Stimulated activated CD4-positive, alpha-beta T cell treated with anti-CD3 and anti-CD28 coated beads, Interleukin-12 subunit alpha, Interleukin-12 subunit beta, amount 100 ng/mL, for 4 hours (primary cell): ENCODE data around the gene FSD1.

Source experiments
- DNase-seq: peaks from one replicate; pipeline ENCODE4 v3.0.0-alpha.2; 2020

FSD1 gene

GRCh38 chr19:4320419-4320818 lies 16.0 kb downstream of the FSD1 start:
- no peak for DNase-seq

GRCh38 chr19:4322942-4323665 lies 18.7 kb downstream of the FSD1 start:
- DNase-seq: no peak

DNA sequence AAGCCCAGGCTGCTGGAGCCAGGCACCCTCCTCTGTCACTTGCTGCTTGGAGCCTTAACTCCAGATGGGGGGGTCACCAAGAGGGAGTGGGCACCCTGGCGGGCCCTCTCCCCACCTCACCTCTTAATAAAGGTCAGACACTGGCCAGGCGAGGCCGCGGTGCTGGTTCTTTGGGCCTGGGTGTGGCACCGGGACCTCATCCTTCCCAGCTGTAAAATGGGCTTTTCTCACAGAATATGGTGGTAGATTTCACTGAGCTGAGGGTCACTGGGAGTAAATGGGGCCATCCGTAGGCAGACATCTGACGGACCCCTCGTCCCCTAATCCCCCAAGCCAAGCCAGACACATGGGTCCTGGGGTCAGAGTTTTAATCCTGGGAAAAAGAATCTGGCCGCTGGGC lies 19.3 kb downstream of the FSD1 start:
- no peak for DNase-seq

DNA sequence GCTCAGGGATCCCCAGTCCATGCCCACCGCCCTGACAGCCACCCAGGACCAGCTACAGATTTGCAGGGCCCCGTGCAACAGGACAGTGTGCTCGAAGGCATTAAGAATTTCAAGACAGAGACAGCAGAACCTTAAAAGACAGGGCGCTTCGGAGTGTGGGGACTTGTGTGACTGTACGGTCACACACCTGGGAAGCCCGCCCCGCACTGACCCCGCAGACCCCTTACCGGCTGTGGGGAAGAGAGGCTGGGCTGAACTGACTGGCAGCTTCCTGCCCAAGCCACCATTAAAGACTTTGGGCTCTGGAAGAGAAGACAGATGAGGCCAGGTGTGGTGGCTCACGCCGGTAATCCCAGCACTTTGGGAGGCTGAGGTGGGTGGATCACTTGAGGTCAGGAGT lies 19.8 kb downstream of the FSD1 start:
- DNase-seq: no peak

DNA sequence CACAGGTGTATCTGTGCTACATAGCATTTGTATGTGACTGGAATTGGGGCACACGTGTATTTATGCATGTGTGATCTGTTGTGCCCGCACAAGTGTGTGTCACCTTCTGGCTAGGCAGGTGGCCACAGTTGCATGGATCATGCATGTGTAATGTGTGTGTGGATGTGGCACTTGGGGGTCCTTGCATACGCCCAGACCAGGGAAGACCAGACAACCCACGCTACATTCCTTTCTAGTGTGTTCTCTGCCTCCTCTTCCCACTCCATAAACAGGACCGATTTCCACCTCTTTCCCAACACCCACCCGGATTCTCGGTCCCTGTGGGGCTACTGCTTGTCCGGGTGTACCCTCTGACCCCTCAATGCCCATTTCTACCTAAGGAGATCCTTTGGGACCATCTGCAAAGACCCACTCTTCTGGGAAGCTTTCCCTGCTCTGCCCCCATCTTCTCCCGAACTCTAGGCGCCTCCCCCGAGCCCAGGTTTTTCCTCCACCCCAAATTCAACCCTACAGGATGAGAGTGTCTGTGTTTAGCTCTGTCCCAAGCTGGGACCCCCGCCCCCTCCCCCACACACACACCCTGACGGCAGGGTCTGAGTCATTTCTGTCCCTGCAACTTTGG lies 21.9 kb downstream of the FSD1 start:
- DNase-seq: no peak

DNA sequence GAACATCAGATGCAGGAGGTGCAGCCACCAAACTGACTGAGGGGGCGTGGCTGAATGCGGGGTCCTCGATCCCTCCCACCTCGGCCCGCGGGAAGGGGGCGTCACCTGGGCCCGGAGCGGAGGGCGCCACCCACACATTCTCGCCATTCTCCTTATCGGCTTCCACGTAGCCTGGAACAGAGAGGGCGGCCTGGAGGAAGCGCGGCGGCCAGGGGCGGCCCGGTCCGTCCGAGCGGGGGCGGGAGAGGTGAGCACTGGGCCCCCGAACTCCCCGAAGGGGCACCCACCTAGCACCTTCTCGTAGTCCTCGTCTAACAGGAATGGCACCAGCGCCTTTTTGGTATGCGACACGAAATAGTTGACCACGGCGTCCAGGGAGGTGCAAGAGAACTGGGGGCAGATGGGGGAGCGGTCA lies 22.4 kb downstream of the FSD1 start:
- DNase-seq: no peak

GRCh38 chr19:4327252-4327876 lies 23.0 kb downstream of the FSD1 start:
- peak; percentile 74 for DNase-seq

DNA sequence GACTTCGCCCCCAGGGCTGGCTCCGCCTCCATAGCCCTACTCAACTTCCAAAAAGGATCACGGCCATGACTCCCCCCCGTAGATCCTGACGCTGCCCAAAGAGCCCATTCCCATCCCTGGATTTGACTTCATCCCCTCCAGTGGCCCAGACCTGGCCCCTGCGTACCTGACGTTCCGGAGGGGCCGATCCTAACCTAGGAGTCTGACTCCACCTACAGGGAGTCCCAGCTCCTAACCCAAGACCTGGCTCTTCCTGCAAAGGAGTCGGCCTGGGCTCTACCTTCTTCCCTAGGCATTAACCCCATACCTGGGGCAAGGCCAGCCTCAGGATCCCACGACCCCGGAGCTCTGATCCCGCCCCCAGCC lies 23.5 kb downstream of the FSD1 start:
- no peak for DNase-seq

DNA sequence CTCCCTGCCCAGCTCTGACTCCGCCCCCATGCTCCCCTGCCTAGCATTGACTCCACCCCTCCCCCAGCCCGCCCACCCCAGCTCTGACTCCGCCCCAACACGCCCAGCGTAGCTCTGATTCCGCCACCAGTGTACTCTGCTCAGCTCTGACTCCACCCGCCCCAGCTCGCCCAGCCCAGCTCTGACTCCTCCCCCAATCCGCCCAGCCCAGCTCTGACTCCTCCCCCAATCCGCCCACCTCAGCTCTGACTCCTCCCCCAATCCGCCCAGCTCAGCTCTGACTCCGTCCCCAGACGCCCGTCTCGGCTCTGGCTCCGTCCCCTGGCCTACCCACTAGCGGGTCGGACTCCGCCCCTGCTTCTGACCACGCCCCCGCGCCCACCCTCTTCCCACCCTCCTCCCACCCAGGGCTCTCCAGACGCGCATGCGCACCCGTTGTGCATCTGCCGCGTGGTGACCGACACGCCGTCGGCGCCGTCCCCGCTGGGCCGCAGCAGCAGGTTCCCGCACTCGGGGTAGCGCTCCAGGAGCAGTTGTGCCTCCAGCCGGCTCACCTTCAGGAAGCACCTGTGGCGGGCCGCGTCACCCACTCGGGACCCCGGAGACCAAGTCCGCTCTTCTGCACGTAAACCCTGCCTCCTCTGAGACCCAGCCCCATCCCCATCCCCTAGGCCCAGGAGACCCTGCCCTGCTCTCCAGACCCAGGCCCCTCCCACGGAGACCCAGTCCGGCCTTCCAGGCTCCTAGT lies 24.0 kb downstream of the FSD1 start:
- DNase-seq: peak; percentile 99

GRCh38 chr19:4328991-4329681 lies 24.7 kb downstream of the FSD1 start:
- DNase-seq: peak; percentile 61

- no peak for DNase-seq
These were observed 25.5 kb downstream of the FSD1 start for GRCh38 chr19:4329858-4330257.

- no peak for DNase-seq
These were observed 30.7 kb downstream of the FSD1 start for GRCh38 chr19:4334929-4335570.

DNA sequence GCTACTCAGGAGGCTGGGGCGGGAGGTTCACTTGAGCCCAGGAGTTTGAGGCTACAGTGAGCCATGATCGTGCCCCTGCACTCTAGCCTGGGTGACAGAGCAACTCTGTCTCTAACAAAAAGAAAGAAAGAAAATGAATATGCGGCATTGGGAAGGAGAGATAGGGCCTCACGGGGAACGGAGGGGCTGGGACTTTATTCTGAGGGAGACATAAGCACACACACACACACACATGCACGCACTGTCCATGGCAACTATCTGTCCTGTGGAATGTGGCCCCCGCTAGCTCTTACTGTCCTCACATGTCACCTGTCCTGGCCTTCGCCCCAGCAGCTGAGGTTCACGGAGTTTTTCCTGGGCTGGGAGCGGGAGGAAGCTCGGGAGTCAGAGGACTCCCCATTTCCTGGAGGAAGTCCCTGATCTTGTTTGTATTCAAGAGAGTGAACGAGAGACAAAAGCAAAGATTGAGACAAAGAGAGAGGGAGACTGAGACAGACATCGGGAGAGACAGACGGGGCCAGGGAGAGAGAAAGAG lies 33.6 kb downstream of the FSD1 start:
- no peak for DNase-seq

DNA sequence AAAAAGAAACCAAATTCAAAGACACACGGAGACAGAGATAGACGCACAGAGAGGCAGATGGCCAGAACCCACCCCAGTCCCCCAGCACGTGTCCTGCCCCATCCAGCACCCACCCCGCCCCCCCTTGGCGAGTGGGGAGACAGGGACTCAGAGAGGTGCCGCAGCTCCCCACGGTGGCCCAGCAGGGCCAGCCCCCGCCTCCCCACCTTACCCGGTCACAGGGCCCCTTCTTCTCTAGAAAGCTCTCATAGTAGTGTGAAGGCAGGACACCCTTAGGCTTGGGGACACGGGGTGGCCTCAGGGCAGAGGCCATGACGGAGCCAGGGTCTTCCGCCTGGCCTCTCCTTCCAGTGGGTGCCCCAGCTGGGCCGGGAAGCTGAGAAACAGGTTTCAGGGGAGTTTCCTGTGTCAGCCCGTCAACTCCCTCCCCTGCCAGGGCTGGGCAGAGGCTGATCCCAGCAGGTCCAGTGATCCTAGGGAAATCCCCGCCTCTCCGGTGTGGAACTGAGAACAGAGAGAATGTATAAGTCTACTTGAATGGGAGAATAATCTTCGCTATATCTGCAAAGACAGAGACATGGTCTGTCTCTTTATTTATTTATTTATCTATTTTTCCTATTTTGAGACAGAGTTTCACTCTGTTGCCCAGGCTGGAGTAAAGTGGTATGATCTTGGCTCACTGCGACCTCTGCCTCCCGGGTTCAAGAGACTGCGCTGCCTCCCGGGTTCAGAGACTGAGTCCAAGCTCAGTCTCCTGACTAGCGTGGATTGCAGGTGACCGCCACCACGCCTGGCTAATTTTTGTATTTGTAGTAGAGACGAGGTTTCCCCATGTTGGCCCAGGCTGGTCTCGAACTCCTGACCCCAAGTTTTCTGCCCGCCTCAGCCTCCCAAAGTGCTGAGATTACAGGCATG lies 34.3 kb downstream of the FSD1 start, which contains the start of gene STAP2:
Gene STAP2, minus strand, starts transcription at position 387 of the 915 bp plus-strand sequence. Its CDS starts 74 bp downstream, at position 313.
- DNase-seq: no peak

DNA sequence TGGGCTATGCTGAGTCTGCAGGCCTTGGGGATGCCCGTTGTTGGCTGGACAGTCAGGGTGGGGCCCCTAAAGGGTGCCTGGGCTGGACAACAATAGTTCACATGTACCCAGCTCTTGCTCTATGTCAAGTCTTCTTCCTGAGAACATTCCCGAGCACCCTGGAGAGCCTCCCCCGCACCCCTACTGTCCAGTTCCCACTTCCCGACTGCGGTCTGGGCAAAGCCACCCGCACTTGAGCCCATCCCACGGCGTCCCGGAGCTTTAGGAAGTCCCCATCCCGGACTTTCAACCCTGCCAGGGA lies 37.9 kb downstream of the FSD1 start:
- no peak for DNase-seq

DNA sequence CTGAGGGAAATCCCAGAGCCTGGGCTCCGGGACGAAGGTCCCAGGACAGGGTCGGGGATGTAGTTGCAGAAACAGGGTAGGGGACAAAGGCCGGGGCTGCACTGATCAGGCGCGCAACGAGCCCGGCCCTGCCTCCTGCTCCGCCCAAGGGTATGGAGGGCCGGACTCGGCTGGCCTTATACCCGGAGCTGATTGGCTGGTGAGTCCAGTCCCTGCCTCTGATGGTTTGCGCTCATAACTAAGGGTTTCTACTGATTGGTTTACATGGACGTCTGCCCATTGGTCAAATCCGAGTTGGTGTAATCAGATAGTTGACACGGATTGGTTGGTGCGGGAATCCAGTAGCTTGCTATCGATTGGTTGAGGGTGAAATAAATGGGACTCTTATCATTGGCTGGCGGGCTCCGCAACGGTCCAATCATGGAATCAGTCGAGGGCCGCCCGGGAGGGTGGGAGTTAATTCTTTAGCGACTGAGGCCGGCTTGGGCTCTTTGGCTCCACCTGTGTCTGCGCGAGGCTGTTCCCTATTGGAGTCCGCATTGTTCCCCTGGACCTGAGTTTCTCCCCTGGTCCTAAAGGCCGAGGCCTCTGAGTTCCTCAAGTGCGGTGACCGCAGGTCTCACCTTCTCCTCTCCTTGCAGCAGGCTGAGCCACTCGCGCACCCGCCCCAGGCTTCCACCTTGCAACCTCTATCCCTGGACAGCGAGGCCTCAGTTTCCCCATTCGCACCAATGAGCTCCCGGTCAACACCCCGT lies 38.4 kb downstream of the FSD1 start:
- peak; percentile 82 for DNase-seq

GRCh38 chr19:4343370-4344307 lies 39.2 kb downstream of the FSD1 start, which contains the start of gene MPND:
TSS of gene MPND (plus strand) at chr19:4343562. CDS start at chr19:4343594, 32 bp downstream.
- peak; percentile 95 for DNase-seq

DNA sequence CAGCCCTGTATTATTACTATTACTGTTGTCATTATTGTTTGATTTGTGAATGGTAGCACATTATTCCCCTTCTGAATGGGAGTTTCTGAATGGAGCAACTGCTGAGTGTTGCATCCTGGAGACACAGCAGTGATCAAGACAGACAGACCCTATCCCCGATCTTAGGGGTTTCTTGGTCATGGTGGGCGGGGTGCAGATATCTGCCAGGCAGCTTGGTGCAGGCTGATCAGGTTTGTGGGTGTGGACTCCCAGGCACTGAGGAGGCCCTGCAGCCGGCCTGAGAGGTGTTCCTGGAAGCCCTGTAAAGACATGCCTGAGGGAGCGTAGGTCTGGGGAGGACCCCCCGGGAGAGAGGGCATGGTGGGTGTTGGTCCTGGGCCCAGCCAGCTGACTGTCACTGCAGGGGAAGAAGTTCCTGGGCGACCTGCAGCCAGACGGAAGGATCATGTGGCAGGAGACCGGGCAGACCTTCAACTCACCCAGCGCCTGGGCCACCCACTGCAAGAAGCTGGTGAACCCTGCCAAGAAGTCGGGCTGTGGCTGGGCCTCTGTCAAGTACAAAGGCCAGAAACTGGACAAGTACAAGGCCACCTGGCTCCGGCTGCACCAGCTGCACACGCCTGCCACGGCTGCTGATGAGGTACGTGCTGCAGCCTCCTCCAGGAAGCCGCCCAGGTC lies 41.1 kb downstream of the FSD1 start:
- DNase-seq: no peak

DNA sequence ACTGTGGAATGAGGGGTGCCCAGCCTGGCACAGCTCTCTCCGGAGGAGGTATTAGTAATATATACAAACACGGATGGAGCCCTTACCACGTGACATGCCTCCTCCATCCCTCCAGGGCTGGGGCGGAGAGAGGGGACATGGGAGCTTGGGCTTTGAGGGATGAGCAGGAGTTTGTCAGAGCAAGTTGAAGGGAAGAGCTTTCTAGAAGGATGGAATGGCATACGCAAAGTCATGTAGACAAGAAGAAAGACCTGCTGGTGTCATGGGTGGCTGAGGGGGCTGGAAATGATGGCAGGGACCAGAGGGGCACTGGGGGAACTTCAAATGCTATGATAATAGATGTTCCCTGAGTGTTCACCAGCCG lies 41.6 kb downstream of the FSD1 start:
- no peak for DNase-seq
